ENCODE measurements around the gene GPR173.

DNA sequence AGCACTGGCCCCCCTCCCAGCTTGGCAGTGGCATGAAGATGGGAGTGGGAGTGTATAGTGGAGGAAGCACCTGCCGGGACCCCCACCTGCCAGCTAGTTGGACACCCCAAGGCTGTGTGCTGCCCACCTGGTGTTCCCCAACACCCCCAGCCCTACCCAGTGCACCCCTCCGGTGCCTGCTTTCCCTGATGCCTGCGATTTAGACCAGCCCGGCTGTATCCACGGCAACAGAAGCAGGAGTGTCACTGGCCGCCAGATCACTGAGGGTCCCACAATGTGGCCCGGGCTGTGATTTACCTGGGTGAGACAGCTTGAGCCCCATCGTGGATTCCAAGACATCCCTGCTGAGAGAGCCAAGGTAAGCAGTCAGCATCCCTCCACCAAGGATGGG, 533 bp downstream of the GPR173 start:
- TF ChIP-seq, protein P1, sequence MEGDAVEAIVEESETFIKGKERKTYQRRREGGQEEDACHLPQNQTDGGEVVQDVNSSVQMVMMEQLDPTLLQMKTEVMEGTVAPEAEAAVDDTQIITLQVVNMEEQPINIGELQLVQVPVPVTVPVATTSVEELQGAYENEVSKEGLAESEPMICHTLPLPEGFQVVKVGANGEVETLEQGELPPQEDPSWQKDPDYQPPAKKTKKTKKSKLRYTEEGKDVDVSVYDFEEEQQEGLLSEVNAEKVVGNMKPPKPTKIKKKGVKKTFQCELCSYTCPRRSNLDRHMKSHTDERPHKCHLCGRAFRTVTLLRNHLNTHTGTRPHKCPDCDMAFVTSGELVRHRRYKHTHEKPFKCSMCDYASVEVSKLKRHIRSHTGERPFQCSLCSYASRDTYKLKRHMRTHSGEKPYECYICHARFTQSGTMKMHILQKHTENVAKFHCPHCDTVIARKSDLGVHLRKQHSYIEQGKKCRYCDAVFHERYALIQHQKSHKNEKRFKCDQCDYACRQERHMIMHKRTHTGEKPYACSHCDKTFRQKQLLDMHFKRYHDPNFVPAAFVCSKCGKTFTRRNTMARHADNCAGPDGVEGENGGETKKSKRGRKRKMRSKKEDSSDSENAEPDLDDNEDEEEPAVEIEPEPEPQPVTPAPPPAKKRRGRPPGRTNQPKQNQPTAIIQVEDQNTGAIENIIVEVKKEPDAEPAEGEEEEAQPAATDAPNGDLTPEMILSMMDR (IDR thresholded peaks at IDR 0.05; ENCODE audit: borderline replicate concordance, extremely low read depth, low read length, poor library complexity, severe bottlenecking) = no peak
- TF ChIP-seq EZH2 (IDR thresholded peaks at IDR 0.05; ENCODE audit: borderline replicate concordance, low read depth, low read length, severe bottlenecking) = no peak

Data from DND-41 (cell line).